ENCODE measurements around the gene PLPP2. TPM values are rescaled to one million over a fixed set of nuclear protein-coding genes. Genes with fewer than 3 reads are reported as not detected.

PLPP2 gene
- total and polyA plus RNA-seq, 9 of the 15 experiments (the other 6 are each of a cell fraction or from before 2014, with no cell fraction given): 0.51 to 4.4 (median 2.2) TPM; not detected in 1

DNA sequence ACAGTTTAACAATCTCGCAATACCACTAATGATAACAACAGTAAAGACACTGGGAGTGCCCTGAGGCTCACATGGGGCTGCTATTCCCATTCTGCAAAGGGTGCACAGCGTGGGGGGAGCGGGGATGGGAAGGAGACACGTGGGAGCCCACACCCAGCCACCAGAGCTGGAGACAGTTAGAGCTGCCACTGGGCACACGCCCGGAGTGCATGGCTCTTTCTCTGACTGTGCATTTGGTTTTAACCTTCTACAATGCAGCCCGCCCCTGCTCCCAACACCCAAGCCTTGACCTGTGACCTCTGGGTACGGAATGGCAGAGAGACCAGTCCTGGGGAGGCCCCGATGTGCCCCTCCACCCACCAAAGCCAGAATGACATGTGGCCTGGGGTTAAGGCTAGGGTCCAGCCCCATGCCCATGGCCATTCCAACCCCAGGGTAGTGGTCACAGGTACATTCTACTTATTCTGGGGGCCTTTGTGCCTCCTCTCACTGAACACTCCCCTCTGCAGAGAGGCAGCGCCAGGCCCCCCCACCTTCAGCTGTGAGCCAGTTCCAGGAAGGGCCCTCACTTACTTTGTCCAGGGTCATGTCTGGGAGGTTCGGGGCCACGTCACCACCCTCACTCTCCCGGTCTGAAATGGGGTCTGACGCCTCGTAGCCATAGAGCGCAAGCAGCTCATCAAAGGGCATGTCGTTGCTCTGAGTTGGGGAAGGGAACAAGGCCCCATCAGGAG, 36.3 kb upstream of the PLPP2 start:
- CTCF ChIA-PET (ENCODE audit: low intra/inter-chr PET ratio): interaction anchor here (0.6 kb wide), 1 partner anchor 9 kb away, joined by 3 read pairs; no protein-coding TSS in a partner anchor
- WGBS (ENCODE audit: insufficient coverage, low coverage, missing lambda C conversion rate): 100% methylated on average over 15 of the region's 17 CpGs
- H3K36me3 ChIP-seq (ENCODE audit: control insufficient read depth, insufficient read depth, low read length): peaks cover 90% of the 10 kb centered on the region
- TF ChIP-seq TARDBP (IDR thresholded peaks at IDR 0.05): no peak
- TF ChIP-seq ZNF696 (CRISPR knock-in tag; conservative IDR thresholded peaks at IDR 0.05): no peak
- TF ChIP-seq FOXP1 (CRISPR knock-in tag; IDR thresholded peaks at IDR 0.05): no peak
- TF ChIP-seq, protein P1, sequence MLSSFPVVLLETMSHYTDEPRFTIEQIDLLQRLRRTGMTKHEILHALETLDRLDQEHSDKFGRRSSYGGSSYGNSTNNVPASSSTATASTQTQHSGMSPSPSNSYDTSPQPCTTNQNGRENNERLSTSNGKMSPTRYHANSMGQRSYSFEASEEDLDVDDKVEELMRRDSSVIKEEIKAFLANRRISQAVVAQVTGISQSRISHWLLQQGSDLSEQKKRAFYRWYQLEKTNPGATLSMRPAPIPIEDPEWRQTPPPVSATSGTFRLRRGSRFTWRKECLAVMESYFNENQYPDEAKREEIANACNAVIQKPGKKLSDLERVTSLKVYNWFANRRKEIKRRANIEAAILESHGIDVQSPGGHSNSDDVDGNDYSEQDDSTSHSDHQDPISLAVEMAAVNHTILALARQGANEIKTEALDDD (IDR thresholded peaks at IDR 0.05): no peak
- TF ChIP-seq HNRNPL (IDR thresholded peaks at IDR 0.05; ENCODE audit: low read depth, low read length): no peak
- TF ChIP-seq, protein P2, sequence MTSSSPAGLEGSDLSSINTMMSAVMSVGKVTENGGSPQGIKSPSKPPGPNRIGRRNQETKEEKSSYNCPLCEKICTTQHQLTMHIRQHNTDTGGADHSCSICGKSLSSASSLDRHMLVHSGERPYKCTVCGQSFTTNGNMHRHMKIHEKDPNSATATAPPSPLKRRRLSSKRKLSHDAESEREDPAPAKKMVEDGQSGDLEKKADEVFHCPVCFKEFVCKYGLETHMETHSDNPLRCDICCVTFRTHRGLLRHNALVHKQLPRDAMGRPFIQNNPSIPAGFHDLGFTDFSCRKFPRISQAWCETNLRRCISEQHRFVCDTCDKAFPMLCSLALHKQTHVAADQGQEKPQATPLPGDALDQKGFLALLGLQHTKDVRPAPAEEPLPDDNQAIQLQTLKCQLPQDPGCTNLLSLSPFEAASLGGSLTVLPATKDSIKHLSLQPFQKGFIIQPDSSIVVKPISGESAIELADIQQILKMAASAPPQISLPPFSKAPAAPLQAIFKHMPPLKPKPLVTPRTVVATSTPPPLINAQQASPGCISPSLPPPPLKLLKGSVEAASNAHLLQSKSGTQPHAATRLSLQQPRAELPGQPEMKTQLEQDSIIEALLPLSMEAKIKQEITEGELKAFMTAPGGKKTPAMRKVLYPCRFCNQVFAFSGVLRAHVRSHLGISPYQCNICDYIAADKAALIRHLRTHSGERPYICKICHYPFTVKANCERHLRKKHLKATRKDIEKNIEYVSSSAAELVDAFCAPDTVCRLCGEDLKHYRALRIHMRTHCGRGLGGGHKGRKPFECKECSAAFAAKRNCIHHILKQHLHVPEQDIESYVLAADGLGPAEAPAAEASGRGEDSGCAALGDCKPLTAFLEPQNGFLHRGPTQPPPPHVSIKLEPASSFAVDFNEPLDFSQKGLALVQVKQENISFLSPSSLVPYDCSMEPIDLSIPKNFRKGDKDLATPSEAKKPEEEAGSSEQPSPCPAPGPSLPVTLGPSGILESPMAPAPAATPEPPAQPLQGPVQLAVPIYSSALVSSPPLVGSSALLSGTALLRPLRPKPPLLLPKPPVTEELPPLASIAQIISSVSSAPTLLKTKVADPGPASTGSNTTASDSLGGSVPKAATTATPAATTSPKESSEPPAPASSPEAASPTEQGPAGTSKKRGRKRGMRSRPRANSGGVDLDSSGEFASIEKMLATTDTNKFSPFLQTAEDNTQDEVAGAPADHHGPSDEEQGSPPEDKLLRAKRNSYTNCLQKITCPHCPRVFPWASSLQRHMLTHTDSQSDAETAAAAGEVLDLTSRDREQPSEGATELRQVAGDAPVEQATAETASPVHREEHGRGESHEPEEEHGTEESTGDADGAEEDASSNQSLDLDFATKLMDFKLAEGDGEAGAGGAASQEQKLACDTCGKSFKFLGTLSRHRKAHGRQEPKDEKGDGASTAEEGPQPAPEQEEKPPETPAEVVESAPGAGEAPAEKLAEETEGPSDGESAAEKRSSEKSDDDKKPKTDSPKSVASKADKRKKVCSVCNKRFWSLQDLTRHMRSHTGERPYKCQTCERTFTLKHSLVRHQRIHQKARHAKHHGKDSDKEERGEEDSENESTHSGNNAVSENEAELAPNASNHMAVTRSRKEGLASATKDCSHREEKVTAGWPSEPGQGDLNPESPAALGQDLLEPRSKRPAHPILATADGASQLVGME (CRISPR knock-in tag; IDR thresholded peaks at IDR 0.05): no peak
- TF ChIP-seq STAT5A (IDR thresholded peaks at IDR 0.05; ENCODE audit: borderline replicate concordance, low read length): no peak
- TF ChIP-seq XRCC4 (IDR thresholded peaks at IDR 0.05; ENCODE audit: extremely low read depth, insufficient read depth, insufficient read length): no peak
- TF ChIP-seq, protein P3, sequence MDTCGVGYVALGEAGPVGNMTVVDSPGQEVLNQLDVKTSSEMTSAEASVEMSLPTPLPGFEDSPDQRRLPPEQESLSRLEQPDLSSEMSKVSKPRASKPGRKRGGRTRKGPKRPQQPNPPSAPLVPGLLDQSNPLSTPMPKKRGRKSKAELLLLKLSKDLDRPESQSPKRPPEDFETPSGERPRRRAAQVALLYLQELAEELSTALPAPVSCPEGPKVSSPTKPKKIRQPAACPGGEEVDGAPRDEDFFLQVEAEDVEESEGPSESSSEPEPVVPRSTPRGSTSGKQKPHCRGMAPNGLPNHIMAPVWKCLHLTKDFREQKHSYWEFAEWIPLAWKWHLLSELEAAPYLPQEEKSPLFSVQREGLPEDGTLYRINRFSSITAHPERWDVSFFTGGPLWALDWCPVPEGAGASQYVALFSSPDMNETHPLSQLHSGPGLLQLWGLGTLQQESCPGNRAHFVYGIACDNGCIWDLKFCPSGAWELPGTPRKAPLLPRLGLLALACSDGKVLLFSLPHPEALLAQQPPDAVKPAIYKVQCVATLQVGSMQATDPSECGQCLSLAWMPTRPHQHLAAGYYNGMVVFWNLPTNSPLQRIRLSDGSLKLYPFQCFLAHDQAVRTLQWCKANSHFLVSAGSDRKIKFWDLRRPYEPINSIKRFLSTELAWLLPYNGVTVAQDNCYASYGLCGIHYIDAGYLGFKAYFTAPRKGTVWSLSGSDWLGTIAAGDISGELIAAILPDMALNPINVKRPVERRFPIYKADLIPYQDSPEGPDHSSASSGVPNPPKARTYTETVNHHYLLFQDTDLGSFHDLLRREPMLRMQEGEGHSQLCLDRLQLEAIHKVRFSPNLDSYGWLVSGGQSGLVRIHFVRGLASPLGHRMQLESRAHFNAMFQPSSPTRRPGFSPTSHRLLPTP (IDR thresholded peaks at IDR 0.05; ENCODE audit: borderline replicate concordance, extremely low read depth, insufficient read length): no peak
- TF ChIP-seq TAL1 (IDR thresholded peaks at IDR 0.05): no peak
- no peak for TF ChIP-seq EWSR1 (IDR thresholded peaks at IDR 0.05; ENCODE audit: borderline replicate concordance, low read depth, partially characterized antibody)
- TF ChIP-seq CREB1 (IDR thresholded peaks at IDR 0.05): no peak
- no peak for TF ChIP-seq CREB1 (CRISPR knock-in tag; IDR thresholded peaks at IDR 0.05)
- no peak for TF ChIP-seq ZNF24 (IDR thresholded peaks at IDR 0.05)

More for the DNA sequence above, 36.3 kb upstream of the PLPP2 start:
- Histone ChIP-seq H4K20me1 (replicated peaks; ENCODE audit: control insufficient read depth, insufficient read depth, low read length) (no peaks in the 10 kb centered on the region), H3K9ac (ENCODE audit: insufficient read depth in 1 of 2, low read depth in 2 of 2, low read length in 2 of 2) (no peak overlapping the region), H3K9me3 (replicated peaks; ENCODE audit: control insufficient read depth, insufficient read depth, low read depth, low read length) (peaks cover 28% of the 10 kb centered on the region), H3K27ac (ENCODE audit: extremely low read depth, low read depth, low read length) (no peak overlapping the region), H2AFZ (ENCODE audit: low read depth, low read length) (no peak overlapping the region), H3K79me2 (ENCODE audit: control insufficient read depth, insufficient read depth, low read length) (peaks cover 4% of the 10 kb centered on the region), H3K4me2 (ENCODE audit: insufficient read depth, low read length) (no peak overlapping the region), H3K4me1 (replicated peaks in 1 of 2; ENCODE audit: control insufficient read depth in 2 of 2, insufficient read depth in 2 of 2, low read length in 2 of 2) (no peaks in the 10 kb centered on the region; a peak in 1 of 5 replicates), H3K4me3 (no peak overlapping the region), H3K9me1 (ENCODE audit: control insufficient read depth, insufficient read depth, low read length) (no peaks in the 10 kb centered on the region), H3K27me3 (ENCODE audit: control insufficient read depth in 2 of 2, insufficient read depth in 2 of 2, low read length in 2 of 2) (no peaks in the 10 kb centered on the region)
- POLR2A ChIA-PET: no interaction called here
- intact Hi-C loops (cut with micrococcal nuclease) (no loop called here), in situ Hi-C loops (cut with MboI) (no loop called here)
- no peak for ATAC-seq
- no peak for DNase-seq (ENCODE audit: extremely low read depth in 1 of 4, low spot score in 3 of 4)
- FAIRE-seq: no peak
- BruUV-seq (replicated peaks): no TSS peak

Measured in K562 (cell line).